MM.1S (cell line): ENCODE measurements around the gene ARF3.

Experiments
- DNase-seq: peaks from one replicate; pipeline ENCODE4 v3.0.0-alpha.2; 2015
- H2AFZ ChIP-seq: fragments of 300-600 bp; sonication (generic); 2 replicates; pipeline ENCODE4 v1.6.0; 2016; ENCODE audit warnings: antibody characterized with exemption, low read length
- H3F3A ChIP-seq: fragments of 300-600 bp; sonication (generic); 2 replicates; pipeline ENCODE4 v1.6.1; 2016; ENCODE audit warnings: mild to moderate bottlenecking, antibody characterized with exemption, low read length, moderate library complexity, mixed read lengths; ENCODE audit not compliant: insufficient read depth
- H3K27ac ChIP-seq: fragments of 300-600 bp; sonication (generic); 2 replicates; pipeline ENCODE4 v1.5.1; 2016; ENCODE audit warnings: mild to moderate bottlenecking, low read length
- H3K27me3 ChIP-seq: fragments of 300-600 bp; sonication (generic); replicated peaks from 2 replicates; pipeline ENCODE4 v1.6.0; 2016; ENCODE audit warnings: low read length; ENCODE audit not compliant: insufficient read depth
- H3K36me3 ChIP-seq: fragments of 300-600 bp; sonication (generic); replicated peaks from 2 replicates; pipeline ENCODE4 v1.6.1; 2016; ENCODE audit warnings: mild to moderate bottlenecking, low read length, mixed read lengths; ENCODE audit not compliant: insufficient read depth
- H3K4me1 ChIP-seq: fragments of 300-600 bp; sonication (generic); 2 replicates; pipeline ENCODE4 v1.6.1; 2016; ENCODE audit warnings: low read length, mixed read lengths
- H3K4me2 ChIP-seq: fragments of 300-600 bp; sonication (generic); 2 replicates; pipeline ENCODE4 v1.6.0; 2016; ENCODE audit warnings: low read depth, low read length
- H3K4me3 ChIP-seq: fragments of 300-600 bp; sonication (generic); 2 replicates; pipeline ENCODE4 v1.5.1; 2016; ENCODE audit warnings: low read length, mixed read lengths
- H3K79me2 ChIP-seq: fragments of 300-600 bp; sonication (generic); 2 replicates; pipeline ENCODE4 v1.6.1; 2016; ENCODE audit warnings: mixed run types, low read length, mixed read lengths
- H3K9ac ChIP-seq: fragments of 300-600 bp; sonication (generic); 2 replicates; pipeline ENCODE4 v1.6.1; 2016; ENCODE audit warnings: low read length, mixed read lengths
- H3K9me2 ChIP-seq: fragments of 300-600 bp; sonication (generic); replicated peaks from 2 replicates; pipeline ENCODE4 v1.6.1; 2016; ENCODE audit warnings: mild to moderate bottlenecking, low read length, mixed read lengths; ENCODE audit not compliant: insufficient read depth
- H3K9me3 ChIP-seq: fragments of 300-600 bp; sonication (generic); replicated peaks from 2 replicates; pipeline ENCODE4 v1.6.1; 2016; ENCODE audit warnings: mild to moderate bottlenecking, low read length, mixed read lengths; ENCODE audit not compliant: insufficient read depth
- H4K20me1 ChIP-seq: fragments of 300-600 bp; sonication (generic); 2 replicates; pipeline ENCODE4 v1.6.1; 2016; ENCODE audit warnings: mild to moderate bottlenecking, low read length, moderate library complexity, mixed read lengths; ENCODE audit not compliant: insufficient read depth
- EZH2 ChIP-seq: fragments of 300-600 bp; sonication (generic); optimal IDR thresholded peaks from 2 replicates; pipeline ENCODE3; 2017; ENCODE audit warnings: low read depth, mild to moderate bottlenecking, antibody characterized with exemption, low read length, mixed read lengths
- EZH2phosphoT487 ChIP-seq: fragments of 300-600 bp; sonication (generic); IDR thresholded peaks from 2 replicates; pipeline ENCODE4 v1.6.1; 2018; ENCODE audit warnings: antibody characterized with exemption, low read length
- TF ChIP-seq, protein P1 (sequence below): fragments of 300-600 bp; sonication (generic); IDR thresholded peaks from 2 replicates; pipeline ENCODE4 v1.5.1; 2016; ENCODE audit warnings: antibody characterized with exemption, low read length, mixed read lengths

The ARF3 gene

DNA sequence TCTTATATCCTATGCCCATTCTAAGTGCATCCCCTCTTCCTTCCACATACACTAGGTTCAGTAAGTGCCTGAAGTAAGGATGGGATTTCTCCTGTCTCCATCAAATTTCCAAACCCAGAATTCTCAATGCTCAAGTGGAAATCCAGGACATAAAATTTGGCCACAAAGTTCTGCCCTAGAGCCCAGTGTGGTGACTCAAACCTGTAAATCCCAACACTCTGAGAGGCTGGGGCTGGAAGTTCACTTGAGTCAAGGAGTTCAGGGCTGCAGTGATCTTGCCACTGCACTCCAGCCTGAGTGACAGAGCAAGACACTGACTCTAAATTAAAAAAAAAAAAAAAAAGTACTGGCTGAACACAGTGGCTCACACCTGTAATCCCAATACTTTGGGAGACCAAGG lies 4.5 kb upstream of the ARF3 start:
- no peaks in the 10 kb centered on the region for H3K36me3 ChIP-seq
- no peaks in the 10 kb centered on the region for H4K20me1 ChIP-seq
- H3K4me2 ChIP-seq, result no peak overlapping the region
- no peak for DNase-seq
- H3K4me3 ChIP-seq, result no peak overlapping the region
- no peaks in the 10 kb centered on the region for H3K9me2 ChIP-seq
- H3F3A ChIP-seq, result no peaks in the 10 kb centered on the region; the same call in 1 of the 2 replicates
- no peak overlapping the region for H3K9ac ChIP-seq
- no peaks in the 10 kb centered on the region for H3K27me3 ChIP-seq
- H3K27ac ChIP-seq, result no peak overlapping the region
- no peaks in the 10 kb centered on the region for H3K9me3 ChIP-seq
- peaks cover 28% of the 10 kb centered on the region for H3K4me1 ChIP-seq
- peaks cover 4% of the 10 kb centered on the region for H3K79me2 ChIP-seq
- no peak overlapping the region for H2AFZ ChIP-seq
- TF ChIP-seq EZH2 (no peak), EZH2phosphoT487 (no peak)
- TF ChIP-seq, protein P1, sequence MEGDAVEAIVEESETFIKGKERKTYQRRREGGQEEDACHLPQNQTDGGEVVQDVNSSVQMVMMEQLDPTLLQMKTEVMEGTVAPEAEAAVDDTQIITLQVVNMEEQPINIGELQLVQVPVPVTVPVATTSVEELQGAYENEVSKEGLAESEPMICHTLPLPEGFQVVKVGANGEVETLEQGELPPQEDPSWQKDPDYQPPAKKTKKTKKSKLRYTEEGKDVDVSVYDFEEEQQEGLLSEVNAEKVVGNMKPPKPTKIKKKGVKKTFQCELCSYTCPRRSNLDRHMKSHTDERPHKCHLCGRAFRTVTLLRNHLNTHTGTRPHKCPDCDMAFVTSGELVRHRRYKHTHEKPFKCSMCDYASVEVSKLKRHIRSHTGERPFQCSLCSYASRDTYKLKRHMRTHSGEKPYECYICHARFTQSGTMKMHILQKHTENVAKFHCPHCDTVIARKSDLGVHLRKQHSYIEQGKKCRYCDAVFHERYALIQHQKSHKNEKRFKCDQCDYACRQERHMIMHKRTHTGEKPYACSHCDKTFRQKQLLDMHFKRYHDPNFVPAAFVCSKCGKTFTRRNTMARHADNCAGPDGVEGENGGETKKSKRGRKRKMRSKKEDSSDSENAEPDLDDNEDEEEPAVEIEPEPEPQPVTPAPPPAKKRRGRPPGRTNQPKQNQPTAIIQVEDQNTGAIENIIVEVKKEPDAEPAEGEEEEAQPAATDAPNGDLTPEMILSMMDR, result no peak

- no peak overlapping the region for H3K4me2 ChIP-seq
- H4K20me1 ChIP-seq, result no peaks in the 10 kb centered on the region
- H3K79me2 ChIP-seq, result peaks cover 9% of the 10 kb centered on the region
- no peak overlapping the region for H3K9ac ChIP-seq
- TF ChIP-seq, protein P1, result no peak
- TF ChIP-seq EZH2phosphoT487 (no peak), EZH2 (no peak)
- H3K36me3 ChIP-seq, result no peaks in the 10 kb centered on the region
- no peaks in the 10 kb centered on the region for H3K27me3 ChIP-seq
- H3K9me3 ChIP-seq, result no peaks in the 10 kb centered on the region
- no peak overlapping the region for H3K27ac ChIP-seq
- DNase-seq, result no peak
- H2AFZ ChIP-seq, result no peak overlapping the region
- H3K4me3 ChIP-seq, result no peak overlapping the region
- H3K4me1 ChIP-seq, result peaks cover 23% of the 10 kb centered on the region
- no peaks in the 10 kb centered on the region for H3K9me2 ChIP-seq
- H3F3A ChIP-seq, result no peaks in the 10 kb centered on the region; the same call in 1 of the 2 replicates
Measured at GRCh38 chr12:48961331-48961730, 4.0 kb upstream of the ARF3 start.

- TF ChIP-seq EZH2phosphoT487 (no peak), EZH2 (no peak)
- TF ChIP-seq, protein P1, result no peak
- Histone ChIP-seq H3K27me3 (no peaks in the 10 kb centered on the region), H3F3A (no peaks in the 10 kb centered on the region; the same call in 1 of the 2 replicates), H3K4me3 (no peak overlapping the region), H3K79me2 (peaks cover 14% of the 10 kb centered on the region), H3K9ac (no peak overlapping the region), H3K36me3 (no peaks in the 10 kb centered on the region), H3K27ac (no peak overlapping the region), H3K4me1 (peaks cover 22% of the 10 kb centered on the region), H3K4me2 (no peak overlapping the region), H3K9me2 (no peaks in the 10 kb centered on the region), H2AFZ (no peak overlapping the region), H3K9me3 (no peaks in the 10 kb centered on the region), H4K20me1 (no peaks in the 10 kb centered on the region)
- DNase-seq, result no peak
Measured at GRCh38 chr12:48960834-48961233, 3.5 kb upstream of the ARF3 start.
